Retina (tissue), 1 donor: ENCODE data around the gene WNT9B.

Experiments
- DNase-seq: peaks from one replicate; pipeline ENCODE4 v3.0.0-alpha.2; 2016

WNT9B gene, protein sequence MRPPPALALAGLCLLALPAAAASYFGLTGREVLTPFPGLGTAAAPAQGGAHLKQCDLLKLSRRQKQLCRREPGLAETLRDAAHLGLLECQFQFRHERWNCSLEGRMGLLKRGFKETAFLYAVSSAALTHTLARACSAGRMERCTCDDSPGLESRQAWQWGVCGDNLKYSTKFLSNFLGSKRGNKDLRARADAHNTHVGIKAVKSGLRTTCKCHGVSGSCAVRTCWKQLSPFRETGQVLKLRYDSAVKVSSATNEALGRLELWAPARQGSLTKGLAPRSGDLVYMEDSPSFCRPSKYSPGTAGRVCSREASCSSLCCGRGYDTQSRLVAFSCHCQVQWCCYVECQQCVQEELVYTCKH

DNA sequence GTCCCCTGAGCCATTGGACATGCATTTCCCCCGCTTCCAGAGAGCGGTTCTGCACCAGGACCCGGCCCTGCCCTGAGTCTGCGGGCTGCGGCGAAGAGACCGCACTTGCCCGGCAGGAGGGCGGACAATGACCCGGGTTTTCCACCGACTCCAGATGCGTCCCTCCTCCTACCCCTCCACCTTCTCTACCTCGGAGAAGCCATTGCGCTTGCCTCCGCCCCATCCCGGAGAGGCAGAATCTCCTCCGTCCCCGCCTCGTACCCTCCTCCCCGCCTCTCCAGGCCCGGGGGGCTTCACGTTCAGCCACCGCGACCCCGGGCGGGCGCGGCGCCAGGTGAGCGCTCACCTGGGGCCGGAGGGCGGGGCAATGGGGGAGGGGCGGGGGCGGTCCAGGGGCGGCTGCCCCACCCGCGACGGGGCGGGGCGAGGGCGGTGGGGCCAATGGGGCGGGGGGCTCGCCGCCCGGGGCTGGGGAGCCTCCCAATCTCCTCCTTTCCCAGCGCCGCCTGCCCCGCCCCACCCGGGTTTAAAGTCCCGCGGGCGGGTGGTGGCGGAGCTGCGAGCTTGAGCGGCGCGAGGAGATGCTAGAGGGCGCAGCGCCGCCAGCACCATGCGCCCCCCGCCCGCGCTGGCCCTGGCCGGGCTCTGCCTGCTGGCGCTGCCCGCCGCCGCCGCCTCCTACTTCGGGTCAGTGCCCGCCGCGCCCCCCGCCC is at the start of gene WNT9B:
Gene WNT9B, plus strand, starts transcription at position 555 of the 713 bp plus-strand sequence. Its CDS starts 56 bp downstream, at position 611.
- DNase-seq, result peak; percentile 56

DNA sequence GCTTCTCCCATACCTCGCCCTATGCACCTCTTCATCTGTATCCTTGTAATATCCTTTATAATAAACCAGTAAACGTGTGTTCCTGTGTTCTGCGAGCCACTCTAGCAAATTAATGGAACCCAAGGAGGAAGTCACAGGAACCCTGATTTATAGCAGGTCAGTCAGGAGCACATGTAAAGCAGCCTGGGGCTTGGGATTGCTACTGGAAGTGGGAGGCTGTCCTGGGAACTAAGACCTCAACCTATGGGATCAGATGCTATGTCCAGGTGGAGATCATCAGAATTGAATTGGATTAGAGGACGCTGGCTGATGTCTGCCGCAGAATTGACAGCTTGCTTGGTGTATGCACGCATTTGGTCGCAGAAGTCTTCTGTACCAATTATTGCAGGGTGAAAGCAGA is 48.6 kb upstream of the WNT9B start:
- no peak for DNase-seq

DNA sequence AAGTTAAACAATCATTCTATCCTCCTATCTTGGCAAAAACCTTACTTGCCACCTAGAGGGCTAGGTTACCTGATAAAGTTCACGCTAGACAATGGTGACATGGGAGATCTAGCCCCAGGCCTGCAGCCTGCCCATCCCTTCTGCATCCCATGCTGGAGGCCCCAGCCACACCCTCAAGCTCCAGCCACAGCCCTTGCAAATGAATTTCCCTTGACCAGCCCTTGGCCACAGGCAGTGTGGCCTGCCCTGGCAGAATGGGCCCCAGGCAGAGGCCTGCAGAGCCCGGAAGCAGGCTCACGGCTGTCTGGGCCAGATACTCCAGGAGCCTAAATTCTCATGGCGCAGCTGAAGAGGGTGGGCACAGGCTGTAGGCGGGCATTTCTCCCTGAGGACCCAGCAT is 47.8 kb upstream of the WNT9B start:
- no peak for DNase-seq

DNA sequence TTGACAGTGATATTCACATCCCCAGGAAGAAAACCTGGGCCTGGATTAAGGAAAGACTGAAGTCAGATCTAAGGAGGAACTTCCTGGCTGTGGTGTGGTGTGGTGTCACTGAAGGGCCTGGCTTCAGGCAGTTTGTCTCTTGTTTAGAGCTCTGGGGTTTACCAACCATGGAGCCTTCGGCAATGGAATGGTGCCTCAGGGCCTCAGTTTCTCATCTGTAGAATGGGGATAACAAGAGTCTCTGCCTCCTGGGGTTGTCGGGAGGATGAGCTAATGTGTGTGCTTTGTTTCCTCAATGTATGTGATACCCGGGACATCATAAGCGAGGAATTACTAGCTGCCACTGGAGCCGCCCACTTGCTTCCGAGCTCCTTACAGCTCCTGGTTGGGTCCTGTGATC is 45.6 kb upstream of the WNT9B start:
- no peak for DNase-seq

DNA sequence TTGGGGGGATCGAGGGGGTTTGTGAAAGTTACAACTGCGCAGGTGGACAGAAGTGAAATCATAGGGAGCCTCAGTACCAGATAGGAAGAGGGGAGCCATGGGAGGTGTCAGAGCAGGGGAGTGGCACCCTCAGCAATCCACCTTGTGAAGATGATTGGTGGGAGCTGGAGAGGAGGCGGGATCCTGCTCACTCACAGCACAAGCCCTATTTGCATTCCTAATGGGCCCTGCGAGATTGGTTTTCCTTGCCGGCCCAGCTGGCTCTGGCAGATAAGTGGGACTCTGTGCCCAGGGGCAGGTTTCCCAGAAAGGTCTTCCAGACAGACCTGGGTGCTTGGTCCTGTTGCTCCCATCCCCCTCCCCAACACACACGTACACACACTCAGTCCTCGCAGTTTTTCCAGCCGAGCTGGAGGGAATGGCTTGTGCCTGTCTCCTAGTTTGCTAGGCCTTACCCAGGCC is 42.2 kb upstream of the WNT9B start:
- DNase-seq, result no peak

DNA sequence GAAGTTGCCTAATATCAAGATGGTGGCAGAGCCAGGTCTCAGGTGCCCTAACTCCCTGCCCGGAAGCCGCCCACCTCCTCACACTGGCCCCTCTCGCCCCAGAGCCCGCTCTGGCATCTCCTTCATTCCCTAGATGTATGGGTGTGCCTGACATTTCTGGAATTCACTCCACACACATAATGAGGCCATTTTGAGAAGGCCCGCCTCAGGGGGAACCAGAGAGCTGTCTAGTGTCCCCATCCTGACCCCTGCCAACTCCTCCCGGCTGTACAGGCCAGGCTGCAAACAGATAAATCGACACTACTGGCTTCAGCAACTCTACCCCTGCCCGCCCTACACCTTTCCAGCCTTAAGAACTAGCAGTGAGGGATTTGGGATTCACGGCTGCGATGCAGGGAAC is 40.5 kb upstream of the WNT9B start:
- DNase-seq, result no peak

DNA sequence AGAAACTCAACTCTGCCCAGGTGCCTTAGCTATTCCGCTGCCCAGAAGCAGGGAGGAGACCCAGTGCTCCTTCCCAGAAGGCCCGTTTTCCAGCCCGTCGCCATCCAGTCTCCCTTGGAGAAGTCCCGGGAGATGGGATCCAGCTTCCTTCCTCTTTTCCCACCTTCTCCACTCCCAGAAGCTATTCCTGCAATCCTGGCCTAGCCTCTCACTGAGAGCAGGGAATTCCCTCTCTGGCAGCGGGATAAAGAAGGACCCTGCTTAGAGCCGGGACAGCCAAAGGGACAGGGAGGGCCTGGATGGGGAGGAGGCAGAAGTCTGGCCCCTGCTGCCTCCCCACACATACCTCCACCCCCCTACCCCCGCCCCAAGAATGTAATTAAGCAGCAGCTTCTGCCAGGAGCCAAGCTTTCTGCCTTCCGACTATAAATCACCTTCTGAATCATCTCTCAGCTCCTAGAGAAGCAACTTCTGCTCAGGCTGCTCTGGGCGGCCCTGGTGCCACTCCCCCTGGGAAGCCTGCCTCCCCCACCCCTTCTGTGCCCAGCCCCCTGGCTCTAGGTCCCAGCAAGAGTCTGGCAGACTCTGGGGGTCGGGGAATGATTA is 39.3 kb upstream of the WNT9B start:
- no peak for DNase-seq

DNA sequence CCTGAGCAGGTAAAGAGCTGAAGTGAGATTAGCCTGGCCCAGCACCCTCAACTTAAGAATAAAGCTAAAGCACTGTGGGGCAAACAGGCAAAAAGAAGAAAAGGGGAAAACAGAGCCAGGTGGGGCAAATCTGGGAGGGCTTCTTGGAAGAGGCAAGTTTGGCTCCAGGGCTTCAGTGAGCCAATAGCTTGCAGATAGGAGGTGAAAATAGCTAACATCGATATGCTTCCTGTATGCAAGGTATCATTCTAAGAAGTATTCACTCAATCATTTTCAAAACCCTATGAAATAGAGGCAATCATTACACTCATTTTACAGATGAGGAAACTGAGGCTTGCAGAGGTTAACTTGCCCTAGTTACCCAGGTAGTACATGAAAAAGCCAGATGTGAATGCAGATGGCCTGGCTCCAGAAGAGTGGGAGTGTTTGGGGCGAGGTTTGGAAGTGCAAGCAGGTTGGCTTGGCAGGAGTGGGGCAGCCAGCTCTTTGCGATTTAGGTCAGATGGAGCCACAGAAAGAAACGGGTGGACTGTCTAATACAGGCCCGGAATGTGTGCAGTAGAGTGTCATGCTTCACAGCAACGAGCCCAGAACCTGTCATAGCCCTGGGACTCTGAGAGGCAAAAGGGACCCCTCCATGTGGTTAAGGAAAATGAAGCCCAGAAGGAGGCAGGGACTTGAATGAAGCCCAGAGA is 38.6 kb upstream of the WNT9B start:
- no peak for DNase-seq

DNA sequence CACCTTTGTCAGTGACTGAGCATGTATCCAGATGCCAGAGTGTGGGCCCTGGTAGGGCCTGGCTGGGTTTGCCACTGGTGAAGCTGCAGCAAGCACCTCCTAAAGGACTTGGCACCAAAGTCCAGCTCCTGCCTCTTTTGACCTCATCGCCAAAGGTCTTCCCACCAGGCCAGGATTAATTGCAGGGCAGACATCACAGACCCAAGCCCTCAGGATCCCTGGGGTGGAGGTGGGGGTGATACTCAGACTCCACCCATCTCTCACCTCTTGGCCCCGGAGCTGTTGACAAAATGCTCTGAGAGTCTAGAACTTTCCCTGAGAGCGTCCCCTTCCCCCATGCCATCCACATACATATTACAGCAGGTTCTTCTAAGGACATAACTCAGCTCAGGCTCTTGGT is 37.5 kb upstream of the WNT9B start:
- DNase-seq, result no peak

DNA sequence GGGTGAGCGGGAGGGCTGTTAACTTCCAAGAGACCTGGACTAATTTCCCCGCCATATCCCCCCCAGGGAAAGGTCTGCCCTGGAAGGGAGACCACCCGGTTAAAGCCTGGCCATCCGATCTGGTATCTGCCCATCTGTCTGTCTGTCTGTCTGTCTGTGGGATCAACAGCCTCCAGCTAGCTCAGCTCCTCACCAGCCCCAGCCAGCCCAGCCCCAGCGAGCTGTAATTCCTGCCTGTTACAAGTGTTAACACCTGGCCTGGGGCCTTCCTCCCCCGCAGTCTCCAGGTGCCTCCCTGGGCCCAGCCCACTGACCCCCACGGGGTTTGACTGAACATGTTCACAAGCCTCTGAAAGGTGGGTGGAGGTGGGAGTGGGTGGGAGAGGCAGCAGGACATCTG is 36.9 kb upstream of the WNT9B start:
- no peak for DNase-seq

DNA sequence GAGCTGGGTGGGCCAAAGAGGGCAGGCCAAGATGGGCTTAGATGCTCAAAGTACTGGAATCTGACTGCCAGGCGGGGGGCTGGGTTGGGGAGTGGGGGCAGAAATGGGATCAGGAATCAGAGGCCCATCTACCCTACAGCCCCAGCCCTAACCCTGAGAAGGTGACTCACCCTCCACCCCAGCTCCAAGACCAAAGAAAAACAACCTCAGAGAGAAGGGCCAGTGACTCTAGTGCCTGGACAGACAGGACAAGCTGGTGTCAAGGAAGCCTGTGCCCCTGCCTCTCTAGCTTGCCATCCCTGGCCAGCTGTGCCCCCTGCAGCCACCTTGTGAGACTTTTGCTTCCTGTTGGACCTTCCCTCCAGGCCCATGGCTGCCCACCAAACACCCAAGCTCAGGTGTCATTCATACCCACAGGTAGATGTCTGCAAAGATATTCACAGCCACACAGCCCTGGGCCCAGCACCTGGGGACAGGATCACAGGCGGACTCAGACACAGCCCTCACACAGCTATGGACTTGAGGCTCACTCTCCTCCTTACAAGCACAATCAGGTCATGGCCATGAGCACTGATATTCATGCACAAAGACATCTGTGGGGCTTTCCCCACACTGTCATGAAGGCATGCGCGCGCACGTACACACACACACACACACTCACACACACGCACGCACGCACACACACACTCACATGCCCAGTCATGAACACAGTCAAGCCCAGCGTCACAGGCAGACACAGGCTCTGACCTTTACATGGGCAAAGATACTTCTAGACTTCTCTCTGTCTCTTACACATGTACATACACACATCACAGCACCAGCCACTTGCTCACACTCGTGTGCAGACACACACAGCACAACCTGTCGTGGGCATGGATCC is 35.7 kb upstream of the WNT9B start:
- no peak for DNase-seq

DNA sequence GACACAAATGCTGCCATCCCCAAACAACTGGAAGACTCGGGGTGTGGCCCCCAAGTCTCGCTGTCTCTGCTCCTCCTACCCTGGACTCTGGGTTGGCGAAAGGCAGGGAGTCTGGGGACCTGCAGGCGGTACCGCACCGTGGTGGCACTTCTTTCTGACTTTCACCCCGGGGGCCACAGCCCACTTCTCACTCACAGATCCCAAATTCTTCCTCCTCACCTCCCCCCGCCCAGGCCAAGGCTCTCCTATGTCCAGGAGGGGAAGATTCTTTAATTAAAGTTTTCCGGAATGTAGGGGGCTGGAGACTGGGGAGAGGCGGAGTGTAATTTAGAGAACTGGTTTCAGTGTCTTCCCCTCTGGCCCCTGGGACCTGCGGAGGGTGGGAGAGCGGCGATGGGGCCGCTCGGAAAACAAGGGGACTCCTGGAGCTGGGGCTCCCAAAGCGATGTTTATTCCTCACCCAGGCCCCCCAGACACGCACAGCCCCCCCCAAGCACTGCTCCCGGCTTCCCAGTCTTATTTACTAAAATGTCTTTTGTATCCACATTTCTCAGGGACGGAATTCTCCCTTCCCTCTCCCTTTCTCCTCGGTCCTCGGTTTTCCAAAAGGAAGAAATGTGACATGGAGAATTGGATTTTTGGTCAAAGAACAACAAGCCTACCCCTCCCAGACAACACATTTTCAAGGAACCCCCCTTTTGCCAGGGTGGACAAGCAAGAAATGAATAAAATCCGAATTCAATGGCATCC is 34.1 kb upstream of the WNT9B start:
- no peak for DNase-seq

DNA sequence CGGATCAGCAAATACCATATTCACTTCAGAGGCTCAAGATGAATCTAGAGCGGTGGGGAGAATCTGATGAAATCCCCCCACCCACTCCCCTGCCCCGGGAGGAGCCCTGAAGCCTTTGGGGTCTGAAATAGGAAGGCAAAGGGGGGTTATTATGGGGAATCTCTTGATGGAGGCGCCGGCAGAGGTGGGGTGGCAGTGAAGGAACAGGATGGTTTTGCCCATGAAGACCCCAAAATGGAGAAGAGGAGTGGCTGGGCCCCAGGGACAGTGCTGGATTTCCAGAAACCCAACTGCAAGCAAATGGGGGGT is 33.5 kb upstream of the WNT9B start:
- DNase-seq, result no peak

DNA sequence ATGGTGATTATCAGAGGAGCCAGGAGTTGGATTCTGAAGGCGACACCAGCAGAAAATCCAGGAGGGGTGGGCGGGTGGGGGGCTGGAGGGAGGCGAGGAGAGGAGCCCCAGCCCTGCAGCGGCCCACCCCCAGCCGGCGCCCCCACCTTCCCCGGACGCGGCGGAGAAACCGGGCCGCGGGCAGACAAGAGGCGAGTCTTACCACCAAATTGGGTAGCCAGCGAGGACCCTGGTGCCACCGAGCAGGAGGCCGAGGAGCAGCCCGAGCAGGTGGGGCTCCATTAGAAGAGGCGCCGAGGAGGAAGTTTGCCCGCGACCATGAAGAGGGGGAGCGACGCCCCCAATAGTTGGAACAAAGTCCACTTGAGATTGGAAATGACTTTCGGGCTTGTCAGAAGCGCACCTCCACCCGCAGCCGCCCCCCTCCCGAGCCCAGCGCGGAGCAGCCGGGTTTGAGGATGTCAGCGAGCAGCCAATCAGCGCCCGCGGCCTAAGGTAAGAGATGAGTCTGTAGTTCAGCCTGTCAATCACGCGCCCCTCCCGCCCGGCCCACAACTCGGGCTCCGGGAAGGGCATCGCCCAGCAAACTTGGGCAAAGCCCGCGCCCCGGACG is 33.0 kb upstream of the WNT9B start, which contains the start of gene WNT3:
Gene WNT3, minus strand, starts transcription at position 377 of the 613 bp plus-strand sequence. Its CDS starts 95 bp downstream, at position 282.
- peak; percentile 70 for DNase-seq

DNA sequence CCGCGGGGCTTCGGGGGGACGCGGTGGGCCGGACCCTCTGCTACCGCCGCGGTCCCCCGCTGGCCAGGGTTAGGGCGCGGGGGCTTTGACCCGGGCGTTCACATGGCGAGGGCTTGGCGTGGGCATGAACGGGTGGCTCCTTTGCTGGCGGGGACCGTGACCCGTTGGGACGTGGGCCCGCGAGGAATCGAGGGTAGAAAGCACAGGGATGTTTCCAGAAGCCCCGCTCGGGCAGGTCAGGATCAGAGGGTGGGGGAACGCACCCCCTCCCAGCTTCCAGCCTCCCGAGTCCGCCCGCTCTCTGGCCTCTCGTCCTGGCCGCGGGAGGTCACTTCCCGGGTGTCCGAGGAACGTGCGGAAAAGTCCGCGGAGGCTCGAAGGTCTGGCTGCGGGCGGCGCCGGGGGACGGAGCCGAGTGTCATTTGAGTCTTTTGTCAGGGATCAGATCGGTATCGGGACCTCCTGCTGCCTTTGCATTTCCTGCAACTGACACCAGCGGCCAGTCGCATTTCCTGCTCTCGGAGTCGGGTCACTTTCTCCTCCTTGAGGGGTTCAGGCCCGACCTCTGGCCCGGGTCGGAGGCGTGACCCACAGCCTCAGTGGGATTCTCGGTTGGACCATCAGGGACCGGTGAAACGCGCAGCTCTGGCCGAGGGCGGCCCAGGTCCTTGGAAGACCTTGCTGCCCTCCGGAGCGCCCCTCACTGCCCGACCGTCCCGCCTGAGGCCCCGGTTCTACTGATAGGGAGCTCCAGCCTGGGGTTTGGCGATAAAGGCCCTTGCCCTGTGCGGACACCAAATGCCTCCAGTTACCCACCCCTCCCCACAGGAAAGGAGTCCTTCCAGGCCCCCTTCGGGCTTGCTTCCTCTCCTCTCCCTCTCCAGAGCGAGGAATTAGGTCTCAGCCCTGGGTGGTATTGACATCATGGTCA is 32.2 kb upstream of the WNT9B start:
- DNase-seq, result peak; percentile 71

DNA sequence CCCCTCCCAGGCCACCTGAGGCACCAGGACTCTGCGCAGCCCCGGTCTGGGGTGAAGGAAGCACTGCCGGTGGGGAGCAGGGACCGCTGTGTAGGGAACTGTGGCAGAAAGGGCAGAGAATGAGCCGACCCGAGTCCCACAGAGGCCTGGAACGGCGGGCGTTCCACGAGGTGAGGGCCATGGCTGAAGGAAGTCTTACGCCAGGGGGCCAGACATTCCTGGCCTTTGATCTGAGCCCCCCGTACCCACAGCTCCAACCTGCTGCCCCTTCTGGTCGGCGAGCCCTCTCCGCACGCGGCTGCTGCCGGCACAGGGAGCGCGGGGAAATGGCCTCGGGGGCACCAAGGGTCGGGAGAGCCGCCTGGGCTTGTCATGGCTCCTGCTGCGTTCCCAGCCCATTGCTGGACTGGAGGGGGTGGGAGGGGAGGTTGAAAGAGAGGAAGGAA is 31.5 kb upstream of the WNT9B start:
- DNase-seq, result no peak

DNA sequence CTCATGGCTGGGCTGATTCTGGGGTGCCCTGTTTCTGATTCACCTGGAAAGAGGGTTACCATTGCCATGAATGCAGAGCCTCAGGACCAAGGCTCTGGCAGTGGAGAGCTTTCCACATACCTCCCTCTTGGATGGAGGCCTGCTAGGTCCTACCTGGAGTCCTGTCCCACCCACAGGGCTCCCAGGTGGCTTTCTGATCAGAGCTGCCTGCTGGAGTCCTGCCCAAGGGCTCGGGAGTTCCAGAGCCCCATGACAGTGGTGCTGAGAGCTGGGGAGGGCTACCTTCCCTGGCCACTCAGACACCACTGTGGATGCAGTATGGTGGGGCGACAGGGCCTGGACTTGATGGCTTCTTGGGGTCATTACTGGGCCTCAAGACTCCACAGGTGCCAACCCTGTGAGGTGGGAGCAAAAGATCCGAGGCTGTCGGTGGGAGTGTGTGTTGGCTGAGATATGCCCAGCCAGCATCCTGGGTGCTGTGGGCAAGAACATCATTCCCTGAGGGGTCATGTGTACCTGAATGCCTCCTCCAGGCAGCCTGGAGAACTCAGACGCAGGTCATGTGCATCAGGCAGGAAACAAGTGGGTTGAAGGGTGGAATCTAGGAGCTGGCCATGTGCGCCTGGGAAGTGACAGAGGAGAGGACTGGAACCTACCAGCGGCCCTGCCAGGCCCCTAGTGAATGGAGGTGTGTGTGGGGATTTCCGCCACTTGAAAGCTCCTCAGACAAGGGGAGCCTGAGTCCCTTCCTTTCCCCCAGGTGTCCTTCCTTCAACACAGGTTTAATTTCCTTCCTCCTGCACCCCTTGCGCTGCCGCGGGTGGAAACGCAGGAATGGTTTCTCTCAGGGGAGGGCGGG is 30.6 kb upstream of the WNT9B start:
- DNase-seq, result no peak

DNA sequence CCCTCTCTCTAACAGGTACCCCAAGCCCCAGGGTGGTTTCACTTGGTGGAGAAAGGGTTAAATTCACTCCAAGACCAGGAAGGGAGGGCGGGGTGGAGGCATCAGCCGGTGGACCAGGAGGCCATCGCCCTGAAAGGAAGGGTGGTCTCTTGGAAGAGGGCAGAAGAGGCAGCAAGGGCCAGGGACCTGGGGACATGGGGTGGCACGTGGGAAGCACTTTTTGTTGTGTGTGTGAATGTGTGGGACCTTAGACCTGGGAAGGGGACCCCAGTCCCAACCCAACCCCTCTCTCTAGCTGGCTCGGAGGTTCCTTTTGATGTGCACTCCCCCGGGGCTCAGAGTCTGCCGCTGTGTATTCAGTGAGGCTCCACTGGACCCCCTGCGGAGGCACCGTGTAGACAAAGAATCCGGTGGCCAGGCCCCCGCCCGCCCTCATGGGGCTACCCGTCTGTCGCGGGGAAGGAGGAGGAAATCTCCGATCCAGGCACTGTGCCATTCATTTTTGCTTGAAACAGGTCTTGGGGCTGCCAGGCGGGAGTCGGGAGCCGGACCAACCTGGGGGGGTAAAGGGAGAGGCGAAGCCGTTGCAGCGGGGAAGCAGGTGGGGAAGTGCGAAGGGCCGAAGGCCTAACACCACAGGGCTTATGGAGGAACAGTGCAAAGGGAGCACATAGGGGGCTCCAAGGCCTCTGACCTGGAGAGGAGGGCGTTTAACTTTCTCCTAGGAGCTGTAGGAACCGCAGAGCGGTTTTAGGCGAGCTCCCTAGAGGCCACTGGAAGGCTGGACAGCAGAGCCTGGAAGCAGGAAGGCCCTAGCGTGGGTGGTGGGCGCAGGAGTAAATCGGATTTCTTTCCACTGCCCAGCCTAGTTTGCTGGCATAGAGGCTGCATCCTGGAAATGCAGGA is 29.6 kb upstream of the WNT9B start:
- no peak for DNase-seq
